ENCODE data around the gene KRT84.

The KRT84 gene

GRCh38 chr12:52369211-52369610 is 16.2 kb downstream of the KRT84 start:
- TF ChIP-seq CTCF (IDR thresholded peaks at IDR 0.05; ENCODE audit: control insufficient read depth, extremely low read depth, insufficient read depth) = no peak

DNA sequence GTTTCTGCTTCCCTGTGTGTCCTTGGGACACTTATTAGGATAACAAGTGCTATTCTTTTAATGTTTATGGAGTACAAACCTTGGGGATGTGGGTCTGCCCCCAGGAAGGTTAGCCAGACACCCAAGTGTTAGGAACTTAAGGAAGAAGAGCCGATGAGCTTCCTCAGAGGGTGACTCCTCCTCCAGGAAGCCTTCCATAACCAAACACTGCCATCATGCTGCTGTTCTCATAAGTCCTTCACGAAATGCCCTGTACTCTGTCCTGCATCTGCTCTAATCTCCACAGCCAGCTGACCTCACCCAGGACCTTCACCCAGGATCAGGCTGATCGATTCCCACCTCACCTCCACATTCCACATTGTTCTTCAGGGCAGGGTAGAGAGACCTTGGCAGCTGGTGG is 16.9 kb downstream of the KRT84 start:
- DNase-seq (ENCODE audit: low read depth) = no peak
- no peak for TF ChIP-seq CTCF (IDR thresholded peaks at IDR 0.05; ENCODE audit: control insufficient read depth, extremely low read depth, insufficient read depth)
- no peak overlapping the region for H3K4me3 ChIP-seq (ENCODE audit: low read depth, low read length)

More at GRCh38 chr12:52369211-52369610, 16.2 kb downstream of the KRT84 start:
- no peak for DNase-seq (ENCODE audit: low read depth)
- H3K4me3 ChIP-seq (ENCODE audit: low read depth, low read length) = no peak overlapping the region

- TF ChIP-seq CTCF (IDR thresholded peaks at IDR 0.05; ENCODE audit: control insufficient read depth, extremely low read depth, insufficient read depth) = no peak
- no peak for DNase-seq (ENCODE audit: low read depth)
- no peak overlapping the region for H3K4me3 ChIP-seq (ENCODE audit: low read depth, low read length)
These were observed 17.6 kb downstream of the KRT84 start for GRCh38 chr12:52367876-52368275.

DNA sequence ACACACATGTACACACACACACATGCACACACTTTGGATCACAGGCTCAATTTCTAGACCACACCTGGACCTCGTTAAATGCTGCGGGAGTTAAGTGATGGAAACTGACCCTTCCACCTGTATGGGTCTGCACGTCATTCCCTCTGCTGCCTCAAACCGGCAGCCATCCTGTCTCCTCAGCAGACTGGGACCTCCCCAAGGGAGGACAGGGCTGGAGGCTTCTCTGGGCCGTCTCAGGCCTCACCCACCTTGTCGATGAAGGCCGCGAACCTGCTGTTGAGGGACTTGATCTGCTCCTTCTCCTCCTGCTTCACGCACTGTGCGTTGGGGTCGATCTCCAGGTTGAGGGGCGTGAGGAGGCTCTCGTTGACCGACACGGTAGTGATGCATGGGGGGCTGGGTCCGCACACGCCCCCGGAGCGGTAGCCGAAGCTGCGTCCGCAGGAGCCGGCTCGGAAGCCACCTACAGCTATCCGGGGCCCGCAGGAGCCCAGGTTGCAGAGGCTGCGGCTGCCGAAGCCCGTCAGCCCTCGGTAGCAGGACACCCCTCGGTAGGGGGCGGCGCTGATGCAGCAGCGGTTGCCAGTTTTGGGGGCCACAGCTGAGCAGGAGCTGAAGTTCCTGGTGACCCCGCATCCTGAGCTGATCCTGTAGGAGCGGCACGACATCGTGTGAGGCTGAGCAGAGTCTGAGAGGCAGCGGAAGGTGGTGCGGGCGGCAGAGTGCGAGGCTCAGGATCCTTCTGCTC is 18.5 kb downstream of the KRT84 start, which contains the start of gene KRT85:
KRT85 (minus strand) TSS at position 744 of the 748 bp plus-strand sequence; CDS start at position 668, 76 bp downstream.
- DNase-seq (ENCODE audit: low read depth) = no peak
- H3K4me3 ChIP-seq (ENCODE audit: low read depth, low read length) = no peak within 1 kb of the TSS
- no peak for TF ChIP-seq CTCF (IDR thresholded peaks at IDR 0.05; ENCODE audit: control insufficient read depth, extremely low read depth, insufficient read depth)

- DNase-seq (ENCODE audit: low read depth) = no peak
- TF ChIP-seq CTCF (IDR thresholded peaks at IDR 0.05; ENCODE audit: control insufficient read depth, extremely low read depth, insufficient read depth) = no peak
- no peak overlapping the region for H3K4me3 ChIP-seq (ENCODE audit: low read depth, low read length)
These were observed 20.5 kb downstream of the KRT84 start for GRCh38 chr12:52364901-52365489.

DNA sequence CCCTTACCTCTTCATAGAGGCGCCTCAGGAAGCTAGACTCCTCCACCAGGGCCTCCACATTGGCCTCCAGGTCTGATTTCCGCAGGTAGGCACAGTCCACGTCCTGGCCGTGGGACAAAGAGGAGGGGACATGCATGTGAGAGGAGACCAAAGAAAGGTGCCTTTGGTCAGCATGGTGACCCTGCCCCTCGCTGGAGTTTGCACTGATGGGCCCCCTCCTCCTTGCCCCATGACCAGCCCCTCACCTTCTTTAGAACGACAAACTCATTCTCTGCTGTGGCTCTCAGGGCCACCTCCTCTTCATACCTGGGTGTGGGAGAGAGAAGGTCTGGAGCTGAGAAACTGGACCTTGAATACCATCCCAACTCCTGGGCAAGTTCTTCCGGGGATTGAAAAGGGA is 21.4 kb downstream of the KRT84 start:
- TF ChIP-seq CTCF (IDR thresholded peaks at IDR 0.05; ENCODE audit: control insufficient read depth, extremely low read depth, insufficient read depth) = no peak
- H3K4me3 ChIP-seq (ENCODE audit: low read depth, low read length) = no peak overlapping the region
- DNase-seq (ENCODE audit: low read depth) = no peak

Data from LNCaP clone FGC (cell line).